Neural progenitor cell (in vitro differentiated cells): ENCODE results near the gene CD48. TPM values are rescaled to one million over a fixed set of nuclear protein-coding genes. Genes with fewer than 3 reads are reported as not detected.
A peak's percentile ranks its signal among the peaks of the same experiment; 100 is the strongest.

Source experiments
- DNase-seq: peaks from one replicate; pipeline ENCODE4 v3.0.0-alpha.2; 2016; ENCODE audit warnings: low spot score
- H2AFZ ChIP-seq: fragments of 200-600 bp; sonication (generic); replicated peaks from 2 replicates; pipeline ENCODE4 v1.6.1; 2016; ENCODE audit warnings: antibody characterized with exemption
- H3F3A ChIP-seq: fragments of 200-600 bp; sonication (generic); 2 replicates; pipeline ENCODE4 v1.6.1; 2016; ENCODE audit warnings: antibody characterized with exemption, low read depth
- H3K27ac ChIP-seq: fragments of 200-600 bp; sonication (generic); 2 replicates; pipeline ENCODE4 v1.5.1; 2016; ENCODE audit warnings: mild to moderate bottlenecking
- H3K27me3 ChIP-seq: fragments of 200-600 bp; sonication (generic); 2 replicates; pipeline ENCODE4 v1.6.1; 2016; ENCODE audit warnings: mild to moderate bottlenecking, moderate library complexity
- H3K36me3 ChIP-seq: fragments of 200-600 bp; sonication (generic); 2 replicates; pipeline ENCODE4 v1.5.1; 2016
- H3K4me1 ChIP-seq: fragments of 200-600 bp; sonication (generic); 2 replicates; pipeline ENCODE4 v1.6.1; 2016; ENCODE audit warnings: mixed run types
- H3K4me2 ChIP-seq: fragments of 200-600 bp; sonication (generic); 2 replicates; pipeline ENCODE4 v1.6.1; 2016
- H3K4me3 ChIP-seq: fragments of 200-600 bp; sonication (generic); 2 replicates; pipeline ENCODE4 v1.5.1; 2016
- H3K79me2 ChIP-seq: fragments of 200-600 bp; sonication (generic); 2 replicates; pipeline ENCODE4 v1.6.1; 2016; ENCODE audit warnings: low read depth
- H3K9ac ChIP-seq: fragments of 200-600 bp; sonication (generic); 2 replicates; pipeline ENCODE4 v1.6.1; 2016
- H3K9me3 ChIP-seq: fragments of 200-600 bp; sonication (generic); 2 replicates; pipeline ENCODE4 v1.5.1; 2016; ENCODE audit warnings: low read depth
- H4K20me1 ChIP-seq: fragments of 200-600 bp; sonication (generic); 2 replicates; pipeline ENCODE4 v1.6.1; 2016; ENCODE audit warnings: low read depth
- H3K27ac Mint-ChIP-seq: 3 replicates; pipeline ENCODE4 v1.8.0; 2021; ENCODE audit warnings: mixed read lengths
- H3K27me3 Mint-ChIP-seq: 2 replicates; pipeline ENCODE4 v1.8.0; 2022; ENCODE audit warnings: low read depth, mild to moderate bottlenecking, inconsistent platforms, moderate library complexity, mixed read lengths; ENCODE audit not compliant: insufficient read depth
- H3K36me3 Mint-ChIP-seq: 3 replicates; pipeline ENCODE4 v1.8.0; 2021; ENCODE audit warnings: mixed read lengths
- H3K4me1 Mint-ChIP-seq: 3 replicates; pipeline ENCODE4 v1.8.0; 2021; ENCODE audit warnings: mixed read lengths
- H3K4me3 Mint-ChIP-seq: 3 replicates; pipeline ENCODE4 v1.8.0; 2021; ENCODE audit warnings: mild to moderate bottlenecking, moderate library complexity, mixed read lengths
- H3K9me3 Mint-ChIP-seq: 3 replicates; pipeline ENCODE4 v1.8.0; 2020; ENCODE audit warnings: mixed read lengths
- CTCF ChIP-seq: fragments of 200-600 bp; sonication (generic); IDR thresholded peaks from 2 replicates; pipeline ENCODE4 v1.5.1; 2017; ENCODE audit warnings: antibody characterized with exemption, mild to moderate bottlenecking
- EZH2 ChIP-seq: fragments of 200-600 bp; sonication (generic); IDR thresholded peaks from 2 replicates; pipeline ENCODE4 v1.6.1; 2017; ENCODE audit warnings: antibody characterized with exemption, mild to moderate bottlenecking, moderate library complexity
- EZH2phosphoT487 ChIP-seq: fragments of 200-600 bp; sonication (generic); IDR thresholded peaks from 2 replicates; pipeline ENCODE4 v1.6.1; 2017; ENCODE audit warnings: antibody characterized with exemption
- total RNA-seq: library from RNA; depleted of rRNA; stranded (reverse); fragments of >200 nt; gene quantifications from 2 replicates; pipeline ENCODE4 v1.2.3, GENCODE V29; 2015; ENCODE audit warnings: low replicate concordance

The CD48 gene
- total RNA-seq, 1 donor from 2014 or later, result not detected

- TF ChIP-seq CTCF, result no peak
- no peak for TF ChIP-seq EZH2phosphoT487
- TF ChIP-seq EZH2, result no peak
- no peaks in the 10 kb centered on the region for H3K4me1 Mint-ChIP-seq
Observed at GRCh38 chr1:160724465-160725242, 13.0 kb upstream of the CD48 start.

GRCh38 chr1:160723332-160723731, 11.7 kb upstream of the CD48 start:
- Histone ChIP-seq H3K4me1 (peaks cover 13% of the 10 kb centered on the region), H2AFZ (no peak overlapping the region), H3K4me2 (no peak overlapping the region), H3K4me3 (no peak overlapping the region), H3K36me3 (no peaks in the 10 kb centered on the region), H3K79me2 (no peaks in the 10 kb centered on the region), H4K20me1 (no peaks in the 10 kb centered on the region), H3K9ac (no peak overlapping the region), H3K9me3 (no peaks in the 10 kb centered on the region), H3K27me3 (no peaks in the 10 kb centered on the region), H3F3A (peaks cover 8% of the 10 kb centered on the region), H3K27ac (no peak overlapping the region)
- Mint-ChIP-seq H3K27me3 (no peaks in the 10 kb centered on the region), H3K27ac (no peak overlapping the region), H3K4me1 (no peaks in the 10 kb centered on the region), H3K9me3 (peaks cover 4% of the 10 kb centered on the region), H3K36me3 (no peaks in the 10 kb centered on the region), H3K4me3 (no peak overlapping the region)
- TF ChIP-seq EZH2phosphoT487 (no peak), CTCF (no peak), EZH2 (no peak)
- DNase-seq, result no peak

More at GRCh38 chr1:160724465-160725242, 13.0 kb upstream of the CD48 start:
- H3K4me3 ChIP-seq, result no peak overlapping the region
- H3K27ac ChIP-seq, result no peak overlapping the region
- no peak overlapping the region for H3K9ac ChIP-seq
- peaks cover 8% of the 10 kb centered on the region for H3F3A ChIP-seq
- no peak overlapping the region for H2AFZ ChIP-seq
- no peak overlapping the region for H3K4me2 ChIP-seq
- H3K27me3 ChIP-seq, result no peaks in the 10 kb centered on the region
- Mint-ChIP-seq H3K27ac (no peak overlapping the region), H3K9me3 (peaks cover 4% of the 10 kb centered on the region), H3K4me3 (no peak overlapping the region), H3K36me3 (no peaks in the 10 kb centered on the region), H3K27me3 (no peaks in the 10 kb centered on the region)
- no peaks in the 10 kb centered on the region for H3K79me2 ChIP-seq
- H3K36me3 ChIP-seq, result no peaks in the 10 kb centered on the region
- no peaks in the 10 kb centered on the region for H3K9me3 ChIP-seq
- no peak for DNase-seq
- H4K20me1 ChIP-seq, result no peaks in the 10 kb centered on the region
- peaks cover 13% of the 10 kb centered on the region for H3K4me1 ChIP-seq

GRCh38 chr1:160722726-160723125, 11.1 kb upstream of the CD48 start:
- Histone ChIP-seq H3K79me2 (no peaks in the 10 kb centered on the region), H3K4me2 (no peak overlapping the region), H2AFZ (no peak overlapping the region), H3K36me3 (no peaks in the 10 kb centered on the region), H3F3A (peaks cover 8% of the 10 kb centered on the region), H3K9ac (no peak overlapping the region), H3K27ac (no peak overlapping the region), H3K4me1 (peaks cover 13% of the 10 kb centered on the region), H4K20me1 (no peaks in the 10 kb centered on the region), H3K9me3 (no peaks in the 10 kb centered on the region), H3K27me3 (no peaks in the 10 kb centered on the region), H3K4me3 (no peak overlapping the region)
- H3K4me3 Mint-ChIP-seq, result no peak overlapping the region
- DNase-seq, result peak; percentile 38
- H3K36me3 Mint-ChIP-seq, result no peaks in the 10 kb centered on the region
- H3K27me3 Mint-ChIP-seq, result no peaks in the 10 kb centered on the region
- H3K4me1 Mint-ChIP-seq, result no peaks in the 10 kb centered on the region
- H3K27ac Mint-ChIP-seq, result peak overlapping the region; percentile 47
- peaks cover 4% of the 10 kb centered on the region for H3K9me3 Mint-ChIP-seq
- TF ChIP-seq EZH2phosphoT487, result no peak
- TF ChIP-seq EZH2, result no peak
- no peak for TF ChIP-seq CTCF
